ENCODE results near the gene AFF3.

Gene AFF3

DNA sequence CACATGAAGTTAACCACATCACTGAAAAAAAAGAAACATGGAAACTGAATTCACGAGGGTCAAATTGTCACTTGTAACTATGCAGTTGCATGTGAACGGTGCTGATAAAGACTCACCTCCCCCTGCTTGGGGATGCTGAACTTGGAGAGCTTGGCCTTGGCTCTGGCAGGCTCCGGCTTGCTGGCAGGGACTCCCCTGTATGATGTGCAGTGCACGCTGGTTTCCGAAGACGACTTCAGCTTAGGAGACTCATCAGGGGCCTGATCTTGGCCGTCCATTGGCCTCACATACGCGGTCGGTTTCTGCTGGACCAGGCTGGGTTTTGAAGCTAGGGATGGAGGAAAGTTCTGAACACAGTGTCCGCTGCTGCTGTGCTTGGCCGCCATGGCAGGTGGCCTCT lies 135.9 kb downstream of the AFF3 start:
- no peak for DNase-seq (ENCODE audit: low spot score)

DNA sequence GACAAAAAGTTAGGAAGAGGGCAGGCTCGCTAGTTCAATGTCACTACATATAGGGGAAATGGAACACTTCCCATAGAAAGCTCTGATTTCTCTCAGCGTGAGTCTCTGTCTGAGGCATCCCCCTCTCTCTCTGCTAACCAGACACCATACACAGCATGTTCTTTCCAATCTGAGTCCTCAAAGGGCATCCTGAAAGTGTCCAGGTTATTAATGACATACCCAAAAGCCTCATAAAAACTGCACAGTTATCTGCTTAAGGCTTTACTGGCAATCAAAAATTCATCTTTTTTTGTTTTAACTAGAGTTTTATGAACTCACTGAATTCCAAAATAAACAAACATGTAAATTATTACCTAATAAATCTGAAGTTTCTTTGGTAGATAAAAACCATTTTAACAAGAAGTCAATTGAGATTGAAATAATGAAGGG lies 137.4 kb downstream of the AFF3 start:
- no peak for DNase-seq (ENCODE audit: low spot score)

DNA sequence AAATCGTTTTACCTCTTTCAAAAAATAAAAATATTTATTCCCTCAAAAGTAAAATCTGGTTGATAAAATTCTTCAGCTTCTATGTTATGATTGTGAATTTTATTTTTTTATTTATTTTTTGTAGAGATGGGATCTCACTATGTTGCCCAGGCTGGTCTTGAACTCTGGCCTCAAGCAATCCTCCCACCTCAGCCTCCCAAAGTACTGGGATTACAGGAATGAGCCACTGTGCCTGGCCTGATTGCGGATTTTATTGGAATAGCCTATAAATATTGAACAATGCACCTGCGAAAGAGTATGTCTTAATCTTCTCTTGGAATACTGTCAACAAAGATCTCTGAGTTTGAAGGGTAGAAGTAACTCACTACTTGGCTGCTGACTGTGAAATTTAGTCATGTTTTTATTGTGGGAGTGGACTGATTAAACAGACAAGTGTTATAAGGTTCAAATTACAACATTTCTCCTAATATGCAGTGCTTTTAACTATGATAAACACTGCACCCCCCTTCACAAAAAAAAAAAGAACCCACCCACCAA lies 138.0 kb downstream of the AFF3 start:
- DNase-seq (ENCODE audit: low spot score): no peak

DNA sequence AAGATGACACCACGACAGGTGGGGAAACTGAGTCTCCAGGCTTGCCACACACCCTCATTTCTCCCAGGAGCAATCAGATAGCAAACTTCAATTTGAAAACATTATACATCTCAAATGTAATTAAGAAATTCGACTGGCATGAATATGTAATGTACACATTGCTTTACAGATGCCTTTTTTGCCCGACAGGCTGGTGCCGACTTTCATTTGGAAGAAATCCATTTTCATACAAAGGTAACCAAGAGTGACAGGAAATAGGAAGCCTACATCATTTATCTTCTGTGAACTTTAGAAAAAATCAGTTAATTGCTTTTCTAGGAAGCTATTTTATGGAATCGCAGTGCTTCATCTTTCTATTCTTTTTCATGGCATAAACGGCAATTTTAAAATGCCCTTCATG lies 140.3 kb downstream of the AFF3 start:
- DNase-seq (ENCODE audit: low spot score): no peak

DNA sequence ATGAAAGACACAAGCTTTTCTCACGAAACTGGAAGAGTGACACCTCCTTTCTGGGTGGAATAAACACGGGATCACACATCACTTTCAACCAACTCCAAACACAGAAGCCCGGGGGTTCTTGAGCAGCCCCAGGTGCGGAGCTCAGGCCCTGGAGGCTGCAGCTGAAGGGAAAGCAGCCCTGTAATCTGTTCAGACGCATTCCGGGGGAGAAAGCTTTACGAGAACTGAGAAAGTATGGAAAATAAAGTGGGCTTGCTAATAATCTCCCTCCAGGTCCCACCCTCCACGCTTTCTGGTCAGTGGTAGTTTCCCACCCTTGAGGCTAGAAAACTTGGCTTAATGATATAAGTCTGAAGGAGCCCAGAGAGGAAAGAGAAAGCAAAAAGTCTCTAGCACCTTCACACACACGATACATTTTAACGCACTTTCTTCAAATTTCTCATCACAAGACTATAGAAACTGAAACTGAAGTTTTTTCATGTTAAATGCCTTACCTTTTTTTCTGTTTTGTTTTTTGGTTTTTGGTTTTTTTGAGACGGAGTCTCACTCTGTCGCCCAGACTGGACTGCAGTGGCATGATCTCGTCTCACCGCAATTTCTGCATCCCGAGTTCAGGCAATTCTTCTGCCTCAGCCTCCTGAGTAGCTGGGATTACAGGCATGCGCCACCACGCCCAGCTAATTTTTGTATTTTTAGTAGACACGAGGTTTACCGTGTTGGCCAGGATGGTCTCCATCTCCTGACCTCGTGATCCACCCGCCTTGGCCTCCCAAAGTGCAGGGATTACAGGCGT lies 141.3 kb downstream of the AFF3 start:
- no peak for DNase-seq (ENCODE audit: low spot score)

DNA sequence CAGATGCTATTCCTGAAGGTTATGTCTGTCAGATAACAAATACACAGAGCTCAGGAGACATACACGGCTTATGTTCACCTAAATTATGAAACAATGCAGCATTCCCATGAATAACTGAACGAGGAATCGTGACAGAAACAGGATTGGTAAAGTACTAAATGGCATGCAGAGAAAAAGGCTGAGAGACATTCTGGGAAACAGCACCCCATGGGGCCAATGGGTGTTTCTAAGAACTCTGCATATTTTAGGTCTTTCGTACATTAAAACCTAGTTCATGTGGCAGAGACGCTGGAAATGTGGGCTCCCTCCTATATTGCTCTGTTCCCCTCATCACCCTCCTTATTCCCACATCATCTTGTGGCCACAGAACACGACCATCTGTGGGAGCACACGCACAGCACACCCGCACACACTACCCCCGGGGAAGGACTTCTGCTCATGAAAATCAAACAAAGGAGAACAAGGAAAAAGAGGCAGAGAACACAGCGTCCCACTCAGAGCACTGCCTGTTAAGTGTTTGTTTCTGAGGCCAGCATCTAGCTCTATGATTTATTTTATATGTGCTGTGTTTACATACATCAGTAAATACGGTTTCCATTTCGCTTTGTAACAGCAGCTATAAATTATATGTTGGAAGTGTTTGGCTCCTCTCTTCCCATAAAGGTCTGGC lies 143.6 kb downstream of the AFF3 start:
- DNase-seq (ENCODE audit: low spot score): no peak

DNA sequence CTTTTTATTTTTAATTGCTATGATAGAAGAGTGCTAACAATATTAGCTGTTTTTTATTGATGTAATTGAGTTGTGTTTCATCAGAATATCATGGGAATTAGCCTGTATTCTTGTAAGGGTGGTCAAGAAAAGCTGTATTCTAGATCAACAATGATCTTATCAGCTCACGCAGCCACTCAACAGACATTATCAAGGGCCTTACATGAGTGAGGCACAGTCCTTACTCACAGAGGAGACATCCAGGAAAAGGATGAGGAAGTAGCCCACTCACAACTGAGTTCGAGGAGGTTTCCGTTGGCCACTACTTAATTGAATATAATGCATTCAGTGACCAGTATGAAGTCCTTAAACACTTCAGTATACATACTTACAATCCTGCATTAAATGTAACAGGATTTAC lies 152.5 kb downstream of the AFF3 start:
- DNase-seq (ENCODE audit: low spot score): no peak

DNA sequence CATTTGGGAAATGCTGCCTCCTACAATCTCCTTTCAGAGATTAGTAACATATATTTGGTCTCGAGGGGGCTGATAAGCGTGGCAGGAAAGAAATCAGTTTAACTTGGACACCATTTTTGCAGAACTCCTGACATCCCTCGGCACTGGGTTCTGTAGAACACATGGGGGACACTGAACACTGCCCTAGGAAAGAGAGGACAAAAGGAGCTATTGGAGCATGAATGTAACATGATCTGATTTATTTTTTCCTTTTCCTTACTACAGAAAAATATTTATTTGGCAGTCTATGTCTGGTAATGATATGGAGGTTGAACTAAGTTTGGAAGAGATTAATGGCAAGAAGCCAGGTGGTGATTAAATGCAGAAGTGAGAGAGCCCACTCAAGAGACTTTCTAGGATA lies 153.8 kb downstream of the AFF3 start:
- no peak for DNase-seq (ENCODE audit: low spot score)

DNA sequence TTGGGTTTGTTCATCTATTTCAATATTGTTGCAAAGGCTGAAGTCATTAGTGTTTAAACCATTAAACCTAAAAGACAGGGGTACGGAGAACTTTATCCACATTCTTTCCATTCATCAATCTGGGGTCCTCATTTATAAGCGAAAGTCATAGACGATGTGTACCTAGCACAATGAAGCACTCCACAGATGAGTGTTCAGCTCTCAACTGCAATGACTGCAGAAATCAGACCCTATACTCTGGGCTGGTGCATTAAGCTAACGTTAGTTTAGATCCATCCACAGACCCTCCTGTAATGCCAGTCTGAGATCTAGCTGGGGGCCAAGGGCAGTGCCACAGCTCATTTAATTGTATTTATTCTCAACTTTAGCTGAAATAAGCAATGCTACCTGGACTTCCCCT lies 155.2 kb downstream of the AFF3 start:
- DNase-seq (ENCODE audit: low spot score): no peak

DNA sequence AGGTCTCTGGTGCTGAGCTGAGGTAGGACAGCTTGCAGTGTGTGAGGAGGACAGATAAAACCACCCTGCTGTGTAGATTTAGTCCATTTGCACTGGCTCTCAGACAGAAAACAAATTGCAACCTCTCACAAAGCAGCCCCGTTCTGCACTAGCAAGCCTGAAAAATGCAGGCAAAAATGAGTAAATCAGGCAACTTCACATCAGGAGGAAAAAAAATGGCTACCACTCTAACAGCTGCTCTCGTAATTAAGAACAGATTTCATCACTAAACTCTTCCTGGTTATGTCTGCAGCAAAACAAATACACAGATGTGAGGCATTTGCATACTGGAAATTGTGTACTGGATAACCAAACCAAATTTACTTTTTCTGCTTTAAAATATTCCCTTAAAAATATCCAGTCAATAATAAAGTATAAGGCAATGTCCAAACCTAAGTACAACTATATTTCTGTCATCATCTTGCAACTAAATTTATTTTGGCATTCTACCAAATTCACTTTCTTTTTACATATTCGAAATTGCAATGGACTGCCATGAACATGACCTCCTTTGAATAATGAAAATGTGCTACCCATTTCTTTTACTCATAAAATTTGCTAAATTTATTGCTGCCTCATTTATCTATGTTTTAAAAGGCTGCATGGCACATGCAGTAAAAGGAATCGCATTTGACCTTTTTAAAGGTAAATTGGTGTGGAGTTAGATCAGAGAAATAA lies 157.4 kb downstream of the AFF3 start:
- DNase-seq (ENCODE audit: low spot score): no peak

DNA sequence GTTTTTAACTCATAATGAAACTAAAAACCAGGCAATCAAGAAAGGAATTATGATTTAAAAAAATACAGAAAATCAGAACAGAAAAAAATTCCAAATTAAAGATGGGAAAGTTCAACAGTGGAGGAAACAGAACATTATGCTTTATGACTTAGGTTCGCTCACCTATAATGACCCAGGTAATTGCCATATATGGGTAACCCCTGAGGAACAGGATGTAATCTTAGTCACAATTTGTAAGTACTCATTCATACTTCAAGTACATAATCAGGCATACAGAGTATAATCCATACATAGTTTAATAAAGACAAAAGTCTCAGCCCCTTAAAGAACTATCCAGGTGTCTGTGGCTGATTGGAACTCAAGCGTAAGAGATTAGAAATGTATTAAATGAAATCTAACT lies 159.6 kb downstream of the AFF3 start:
- DNase-seq (ENCODE audit: low spot score): no peak

DNA sequence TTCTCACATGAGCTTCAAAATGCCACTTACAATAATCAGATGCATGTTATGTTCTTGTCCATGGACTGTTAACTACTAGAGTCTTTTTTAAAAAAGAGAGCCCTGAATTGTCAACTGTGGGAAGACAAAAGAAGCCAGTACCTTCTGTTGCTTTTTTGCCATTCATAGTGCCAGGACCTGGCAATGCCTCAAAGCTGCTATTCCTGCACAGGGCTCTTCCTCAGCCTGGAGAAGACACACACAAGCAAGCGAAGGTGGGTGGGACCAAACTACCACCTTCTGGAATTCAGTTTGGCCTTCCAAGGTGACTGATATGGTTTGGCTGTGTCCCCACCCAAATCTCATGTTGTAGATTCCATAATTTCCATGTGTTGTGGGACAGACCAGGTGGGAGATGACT lies 160.6 kb downstream of the AFF3 start:
- DNase-seq (ENCODE audit: low spot score): no peak

DNA sequence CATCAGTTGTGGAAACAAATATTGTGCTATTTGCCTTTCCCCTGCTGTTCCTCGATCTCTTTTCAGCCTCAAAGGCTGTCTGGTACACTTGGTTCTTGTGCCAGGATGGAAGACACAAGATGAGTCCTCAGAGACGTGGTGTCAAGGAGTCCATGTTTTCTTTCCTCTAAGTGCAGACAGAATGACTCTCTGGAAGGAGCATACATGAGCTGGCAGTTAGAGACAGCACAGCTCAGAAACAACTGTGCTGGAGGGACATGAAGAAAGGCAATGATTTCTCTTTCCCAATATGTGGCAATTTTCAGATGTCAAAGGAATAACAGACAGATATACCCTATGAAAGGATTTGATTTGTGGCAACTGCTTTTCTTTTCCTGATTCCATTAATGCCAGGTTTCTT lies 162.2 kb downstream of the AFF3 start:
- DNase-seq (ENCODE audit: low spot score): no peak

DNA sequence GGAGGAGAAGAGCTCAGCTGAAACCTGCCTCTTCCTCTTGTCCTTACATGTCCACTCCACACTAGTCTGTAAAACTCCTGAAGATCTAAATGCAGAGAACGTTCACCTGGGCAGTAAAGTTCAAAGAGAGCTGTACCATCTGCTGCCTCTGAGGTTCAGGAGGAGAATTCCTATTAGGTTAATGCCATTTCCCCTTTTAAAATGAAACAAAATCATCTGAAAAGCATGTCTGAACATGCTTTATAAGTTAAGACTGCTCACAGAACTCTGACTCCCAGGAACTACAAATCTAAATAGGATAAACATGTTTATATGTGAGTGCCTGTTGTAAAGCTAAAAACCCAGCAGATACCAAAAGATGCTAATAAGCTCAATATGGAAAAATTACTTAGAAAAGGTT lies 164.4 kb downstream of the AFF3 start:
- DNase-seq (ENCODE audit: low spot score): no peak

DNA sequence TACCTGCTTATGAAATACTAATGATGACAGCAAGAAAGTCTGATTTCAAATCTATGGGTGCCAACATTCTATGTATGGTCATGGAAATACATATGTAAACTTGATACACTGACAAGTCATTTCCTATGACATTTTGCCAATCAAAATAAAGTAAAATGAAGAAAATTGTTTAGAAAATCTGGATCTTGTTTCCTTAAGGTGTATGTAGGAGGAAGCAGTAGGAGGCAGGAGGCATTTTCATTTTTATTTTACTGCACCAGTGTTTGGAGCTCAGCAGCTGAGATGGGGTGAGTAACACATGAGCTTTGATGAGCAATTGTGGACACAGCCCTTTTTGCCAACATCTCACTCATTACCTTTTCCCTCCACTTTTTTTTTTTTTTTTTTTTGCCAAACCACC lies 167.0 kb downstream of the AFF3 start:
- no peak for DNase-seq (ENCODE audit: low spot score)

DNA sequence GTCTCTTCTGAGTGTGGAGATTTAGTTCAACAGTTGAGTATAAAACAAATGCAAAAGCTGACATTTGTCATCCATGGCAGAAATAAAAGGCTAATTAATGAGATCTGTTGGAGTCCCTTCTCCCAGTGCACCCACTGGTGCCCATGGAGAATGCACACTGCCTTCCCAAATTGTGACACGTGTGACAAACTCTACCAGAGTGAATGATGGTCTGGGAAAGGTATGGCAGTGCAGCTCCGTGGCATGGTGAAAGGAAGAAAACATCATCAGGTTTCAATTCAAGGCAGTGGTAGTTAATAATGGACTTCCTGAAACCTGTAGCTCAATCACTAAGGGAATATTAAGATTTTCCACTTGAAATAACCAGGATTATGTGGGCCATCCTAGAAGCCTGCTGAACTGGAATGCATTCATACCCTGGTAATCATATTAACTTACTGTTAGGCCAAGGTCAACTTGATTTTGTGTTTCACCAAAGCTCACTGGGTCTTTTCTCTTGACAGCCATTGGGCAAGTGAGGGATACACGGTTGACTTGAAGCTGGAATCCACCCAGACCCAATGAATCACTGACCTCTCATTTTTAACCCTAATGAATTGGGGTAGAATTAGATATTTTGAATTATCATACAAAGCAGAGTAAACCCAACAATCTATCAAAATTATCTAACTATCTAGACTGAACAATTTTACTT lies 167.6 kb downstream of the AFF3 start:
- DNase-seq (ENCODE audit: low spot score): no peak

DNA sequence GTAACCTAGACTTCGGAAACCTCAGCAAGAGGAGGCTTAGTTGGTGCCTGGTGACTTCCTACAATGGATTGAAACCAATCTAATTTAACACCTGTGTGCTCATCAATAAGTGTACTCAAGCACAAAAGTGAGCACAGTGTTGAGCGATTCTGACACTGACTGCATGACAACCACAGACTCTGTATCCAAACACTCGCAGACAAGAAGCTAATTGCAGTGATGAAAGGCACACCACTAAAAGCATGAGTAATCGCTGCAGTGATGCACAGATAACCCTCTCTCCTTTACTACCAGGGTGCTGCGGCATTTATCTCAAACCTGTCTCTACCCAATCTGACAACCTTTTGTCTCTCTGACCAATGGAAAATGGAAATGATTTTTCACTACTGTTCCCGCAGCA lies 168.1 kb downstream of the AFF3 start:
- no peak for DNase-seq (ENCODE audit: low spot score)

DNA sequence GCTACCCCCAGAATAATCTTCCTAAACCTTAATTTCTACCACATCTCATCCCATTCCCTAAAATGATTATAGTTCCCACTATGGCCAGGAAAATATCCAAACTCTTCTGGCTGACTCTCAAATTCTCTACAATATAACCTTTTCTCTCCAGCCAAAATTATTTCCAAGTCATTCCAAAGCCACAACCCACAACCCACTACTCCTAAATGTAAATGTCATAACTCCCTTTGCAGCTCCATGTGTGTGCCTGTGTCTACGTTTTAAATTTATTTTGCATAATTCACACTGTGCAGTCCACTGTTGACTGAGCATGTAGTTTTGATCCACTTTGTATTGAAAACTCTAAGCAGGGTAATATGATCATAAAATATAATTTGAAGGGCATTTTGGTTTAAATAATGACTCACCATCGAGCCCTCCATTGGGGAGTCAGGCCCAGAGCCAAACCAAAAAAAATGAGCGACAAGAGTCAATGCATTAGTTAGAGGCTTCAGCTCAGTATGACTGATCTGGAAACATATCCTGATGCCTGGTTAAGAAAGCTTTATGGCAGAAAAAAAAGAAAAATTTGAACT lies 171.0 kb downstream of the AFF3 start:
- no peak for DNase-seq (ENCODE audit: low spot score)

DNA sequence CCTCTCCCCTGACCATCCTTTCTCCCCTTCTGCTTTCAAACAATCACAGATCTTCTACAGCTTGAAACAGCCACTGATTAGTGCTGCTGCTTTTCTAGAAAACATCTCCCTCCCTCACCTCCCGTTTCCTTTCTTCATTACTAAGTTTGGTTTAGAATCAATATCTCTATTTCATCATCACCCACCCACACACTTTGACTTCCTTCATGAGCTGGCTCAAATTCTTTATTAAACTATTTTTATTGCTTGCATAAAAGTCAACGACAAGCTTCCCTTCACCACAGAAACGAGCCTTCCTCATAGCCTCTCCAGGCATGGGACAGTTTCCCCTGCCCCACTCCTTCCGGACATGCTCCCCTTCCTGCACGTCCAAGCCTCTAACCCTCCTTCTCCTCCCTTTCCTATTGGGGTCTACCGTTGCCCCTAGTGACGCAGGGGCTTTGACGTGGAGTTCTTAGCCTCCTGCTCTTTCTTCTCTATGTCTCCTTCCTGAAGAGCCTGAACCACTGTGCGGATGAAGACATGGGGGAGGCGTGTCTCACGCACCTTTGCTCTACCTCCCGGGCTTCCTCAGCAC lies 172.0 kb downstream of the AFF3 start:
- DNase-seq (ENCODE audit: low spot score): no peak

DNA sequence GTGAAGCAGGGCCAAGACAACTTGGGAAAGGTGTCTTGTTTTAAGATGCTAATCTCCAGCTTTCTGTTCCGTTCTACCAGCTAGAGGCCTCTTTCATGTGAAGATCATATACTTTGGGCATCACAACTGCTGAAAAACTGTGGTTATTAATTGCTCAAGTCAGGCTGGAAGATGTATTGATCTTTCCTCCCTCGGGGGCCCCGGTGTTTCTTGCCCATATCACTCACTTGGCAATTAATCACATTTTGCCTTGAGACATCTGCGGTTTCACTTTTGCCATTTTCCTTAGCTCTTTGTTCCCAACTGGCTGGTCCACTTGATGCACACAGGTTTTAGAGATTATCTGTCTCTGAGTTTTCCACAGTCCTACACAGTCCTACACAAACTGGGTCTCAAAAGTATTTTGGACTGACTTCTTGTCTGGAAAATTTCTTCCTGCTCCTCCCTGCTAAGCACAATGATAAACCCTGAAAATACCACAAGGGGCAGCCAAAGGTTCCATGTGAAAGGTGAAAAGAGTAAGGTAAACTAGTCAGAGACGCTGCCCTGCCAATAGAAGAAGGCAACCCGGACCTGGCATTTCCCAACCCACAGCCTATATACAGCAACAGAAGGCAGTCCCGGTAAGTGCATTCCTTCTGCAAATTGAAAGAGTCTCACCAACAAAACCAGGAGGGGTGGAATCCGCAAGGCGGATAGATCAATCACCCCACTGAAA lies 181.0 kb downstream of the AFF3 start:
- no peak for DNase-seq (ENCODE audit: low spot score)

DNA sequence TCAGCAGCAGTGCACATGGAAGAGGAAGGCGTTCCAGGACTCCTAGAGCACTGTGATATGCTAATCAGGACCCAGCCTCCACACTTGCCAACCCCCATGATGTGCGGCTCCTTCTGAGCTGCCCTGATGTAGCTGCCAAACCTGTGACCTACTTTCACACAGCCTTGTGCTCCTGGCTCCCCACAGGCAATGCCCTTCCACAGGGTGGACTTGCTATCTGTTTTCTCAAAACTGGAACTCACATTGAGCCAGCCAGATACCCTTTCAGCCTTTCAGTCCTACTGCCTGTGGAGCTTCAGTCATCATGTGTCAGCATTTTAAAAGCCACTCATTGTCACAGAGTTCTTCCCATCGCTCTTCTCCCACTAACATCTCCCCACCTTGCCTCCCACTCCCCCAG lies 181.6 kb downstream of the AFF3 start:
- DNase-seq (ENCODE audit: low spot score): no peak

All from HuH-7 (cell line).